Trophoblast cell (in vitro differentiated cells and primary cell): ENCODE measurements around the gene GALNT18.

Source experiments
- DNase-seq, 2 donors: peaks; one replicate each; pipeline ENCODE4 v3.0.0-alpha.2; 2016
- H2AFZ ChIP-seq: 2 replicates; pipeline ENCODE4 v1.6.1; 2013; ENCODE audit warnings: low read length, moderate library complexity, mild to moderate bottlenecking; ENCODE audit not compliant: insufficient read depth, poor library complexity
- H2AK5ac ChIP-seq: 2 replicates; pipeline ENCODE4 v1.6.1; 2013; ENCODE audit warnings: mild to moderate bottlenecking, low read length
- H2BK120ac ChIP-seq: 2 replicates; pipeline ENCODE4 v1.6.1; 2013; ENCODE audit warnings: low read length, mild to moderate bottlenecking, moderate library complexity; ENCODE audit not compliant: insufficient read depth, poor library complexity
- H2BK12ac ChIP-seq: 2 replicates; pipeline ENCODE4 v1.6.1; 2013; ENCODE audit warnings: mild to moderate bottlenecking, low read length, moderate library complexity
- H2BK5ac ChIP-seq: 2 replicates; pipeline ENCODE4 v1.6.1; 2013; ENCODE audit warnings: low read length, low read depth, moderate library complexity, mild to moderate bottlenecking; ENCODE audit not compliant: poor library complexity
- H3K14ac ChIP-seq: 2 replicates; pipeline ENCODE4 v1.6.1; 2013; ENCODE audit warnings: mild to moderate bottlenecking, low read length
- H3K18ac ChIP-seq: 2 replicates; pipeline ENCODE4 v1.6.1; 2013; ENCODE audit warnings: mild to moderate bottlenecking, low read length
- H3K23ac ChIP-seq: 2 replicates; pipeline ENCODE4 v1.6.1; 2013; ENCODE audit warnings: low read length
- H3K27ac ChIP-seq: 2 replicates; pipeline ENCODE4 v1.5.1; 2013; ENCODE audit warnings: low read depth, mild to moderate bottlenecking, inconsistent platforms, low read length, moderate library complexity
- H3K27me3 ChIP-seq: 2 replicates; pipeline ENCODE4 v1.6.1; 2013; ENCODE audit warnings: inconsistent platforms, mild to moderate bottlenecking, low read length, moderate library complexity; ENCODE audit not compliant: insufficient read depth
- H3K36me3 ChIP-seq, 2 experiments: 1 replicate in 1 of 2; 2 replicates in 1 of 2; pipeline ENCODE4 v1.6.1; 2013; ENCODE audit warnings: low read length in 2 of 2, mild to moderate bottlenecking in 2 of 2, moderate library complexity in 1 of 2; ENCODE audit not compliant: insufficient read depth in 2 of 2, control insufficient read depth in 1 of 2
- H3K4ac ChIP-seq: 2 replicates; pipeline ENCODE4 v1.6.1; 2013; ENCODE audit warnings: low read depth, mild to moderate bottlenecking, low read length, moderate library complexity
- H3K4me1 ChIP-seq, 2 experiments: 1 replicate in 1 of 2; 2 replicates in 1 of 2; pipeline ENCODE4 v1.6.1; 2013; ENCODE audit warnings: low read length in 2 of 2, mild to moderate bottlenecking in 2 of 2, moderate library complexity in 1 of 2; ENCODE audit not compliant: insufficient read depth in 2 of 2, control insufficient read depth in 1 of 2
- H3K4me2 ChIP-seq: 2 replicates; pipeline ENCODE4 v1.6.1; 2013; ENCODE audit warnings: inconsistent platforms, mild to moderate bottlenecking, low read length, moderate library complexity
- H3K4me3 ChIP-seq: 2 replicates; pipeline ENCODE4 v1.5.1; 2013; ENCODE audit warnings: mild to moderate bottlenecking, low read depth, low read length, inconsistent platforms
- H3K79me1 ChIP-seq: one replicate; pipeline ENCODE4 v1.6.1; 2013; ENCODE audit warnings: low read length
- H3K79me2 ChIP-seq: 2 replicates; pipeline ENCODE4 v1.6.1; 2013; ENCODE audit warnings: low read length, mild to moderate bottlenecking; ENCODE audit not compliant: control insufficient read depth, insufficient read depth, poor library complexity
- H3K9ac ChIP-seq: 2 replicates; pipeline ENCODE4 v1.6.1; 2013; ENCODE audit warnings: mild to moderate bottlenecking, low read length
- H3K9me3 ChIP-seq: 2 replicates; pipeline ENCODE4 v1.6.1; 2013; ENCODE audit warnings: low read depth, mild to moderate bottlenecking, control low read depth, inconsistent platforms, low read length; ENCODE audit not compliant: insufficient read depth
- H4K12ac ChIP-seq: 2 replicates; pipeline ENCODE4 v1.6.1; 2013; ENCODE audit warnings: low read depth, mild to moderate bottlenecking, low read length, moderate library complexity
- H4K8ac ChIP-seq: 2 replicates; pipeline ENCODE4 v1.6.1; 2013; ENCODE audit warnings: low read depth, mild to moderate bottlenecking, low read length, moderate library complexity
- H4K91ac ChIP-seq: one replicate; pipeline ENCODE4 v1.6.1; 2013; ENCODE audit warnings: low read depth, mild to moderate bottlenecking, low read length, moderate library complexity
- WGBS: extraction: QIAGEN DNeasy Blood & Tissue Kit; methylation state at CpG from one replicate; pipeline ENCODE4 v1.1.7; 2013; ENCODE audit warnings: missing lambda C conversion rate; ENCODE audit not compliant: insufficient read length, insufficient coverage; ENCODE audit errors: extremely low coverage; 5-methylcytosine and 5-hydroxymethylcytosine counted together

Gene GALNT18

GRCh38 chr11:11407763-11408084 is 214.1 kb downstream of the GALNT18 start:
- no peak overlapping the region for H4K12ac ChIP-seq

DNA sequence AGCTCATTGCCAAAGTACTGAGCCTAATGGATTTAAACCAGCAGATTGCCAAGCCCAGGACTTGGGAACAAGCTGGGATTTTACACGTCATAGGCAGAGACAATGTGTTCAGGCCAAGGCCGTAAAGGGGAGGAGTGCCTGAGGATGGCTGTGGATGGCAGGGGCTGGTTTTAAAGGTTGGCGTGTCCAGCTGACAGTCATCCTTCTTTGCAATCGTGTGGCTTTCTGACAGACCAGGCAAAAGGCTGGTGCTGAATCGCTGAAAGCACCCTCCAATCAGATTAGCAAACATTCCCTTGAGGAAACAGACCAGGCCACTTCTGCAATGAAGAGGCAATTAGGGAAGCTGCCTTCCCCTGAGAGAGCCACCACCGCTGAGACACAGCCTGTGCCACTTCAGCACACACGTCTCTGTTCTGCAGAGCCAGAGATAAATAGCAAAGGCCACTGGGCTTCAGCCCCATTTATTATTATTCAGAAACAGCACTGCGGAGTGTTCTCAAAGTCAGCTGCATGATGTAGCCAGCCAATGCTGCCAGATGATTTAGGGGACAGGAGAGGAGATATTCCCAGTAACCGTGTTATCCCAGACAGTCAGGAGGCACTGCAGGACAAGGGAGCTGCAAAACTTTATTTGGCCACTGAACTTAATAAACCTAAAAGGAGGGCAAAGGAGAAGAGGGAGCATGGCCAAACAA is 214.6 kb downstream of the GALNT18 start:
- no peak overlapping the region for H4K12ac ChIP-seq
- no CpG with 5 or more reads among the region's 9 CpGs for WGBS
- no peaks in the 10 kb centered on the region for H3K27me3 ChIP-seq
- H3K4me1 ChIP-seq: peaks cover 46 to 47% of the 10 kb centered on the region in 2 experiments
- H3K4ac ChIP-seq: no peak overlapping the region
- peaks cover 4% of the 10 kb centered on the region for H3K79me1 ChIP-seq
- no peak overlapping the region for H2BK5ac ChIP-seq
- no peak overlapping the region for H2BK120ac ChIP-seq
- no peaks in the 10 kb centered on the region for H3K36me3 ChIP-seq
- H3K9me3 ChIP-seq: no peaks in the 10 kb centered on the region
- no peak overlapping the region for H3K4me3 ChIP-seq
- no peak overlapping the region for H3K27ac ChIP-seq
- H4K91ac ChIP-seq: no peak overlapping the region
- H3K14ac ChIP-seq: no peak overlapping the region
- no peak overlapping the region for H3K18ac ChIP-seq
- no peaks in the 10 kb centered on the region for H3K79me2 ChIP-seq
- H3K23ac ChIP-seq: no peak overlapping the region
- no peak for DNase-seq
- H2AK5ac ChIP-seq: no peak overlapping the region
- no peak overlapping the region for H4K8ac ChIP-seq
- H3K9ac ChIP-seq: no peak overlapping the region
- H2BK12ac ChIP-seq: no peak overlapping the region
- H3K4me2 ChIP-seq: no peak overlapping the region
- no peak overlapping the region for H2AFZ ChIP-seq

More at GRCh38 chr11:11407763-11408084, 214.1 kb downstream of the GALNT18 start:
- Histone ChIP-seq H3K4ac (no peak overlapping the region), H3K18ac (no peak overlapping the region), H2BK120ac (no peak overlapping the region), H3K36me3 (no peaks in the 10 kb centered on the region), H4K8ac (no peak overlapping the region), H3K4me2 (no peak overlapping the region), H3K14ac (no peak overlapping the region), H3K27ac (no peak overlapping the region), H3K23ac (no peak overlapping the region), H2BK5ac (no peak overlapping the region), H4K91ac (no peak overlapping the region), H3K9me3 (no peaks in the 10 kb centered on the region), H3K4me1 (peaks cover 46 to 47% of the 10 kb centered on the region in 2 experiments), H2AFZ (no peak overlapping the region), H2AK5ac (no peak overlapping the region), H3K79me1 (peaks cover 4% of the 10 kb centered on the region), H3K27me3 (no peaks in the 10 kb centered on the region), H2BK12ac (no peak overlapping the region), H3K79me2 (no peaks in the 10 kb centered on the region), H3K4me3 (no peak overlapping the region), H3K9ac (no peak overlapping the region)
- WGBS: no CpG with 5 or more reads among the region's 5 CpGs
- DNase-seq: no peak

DNA sequence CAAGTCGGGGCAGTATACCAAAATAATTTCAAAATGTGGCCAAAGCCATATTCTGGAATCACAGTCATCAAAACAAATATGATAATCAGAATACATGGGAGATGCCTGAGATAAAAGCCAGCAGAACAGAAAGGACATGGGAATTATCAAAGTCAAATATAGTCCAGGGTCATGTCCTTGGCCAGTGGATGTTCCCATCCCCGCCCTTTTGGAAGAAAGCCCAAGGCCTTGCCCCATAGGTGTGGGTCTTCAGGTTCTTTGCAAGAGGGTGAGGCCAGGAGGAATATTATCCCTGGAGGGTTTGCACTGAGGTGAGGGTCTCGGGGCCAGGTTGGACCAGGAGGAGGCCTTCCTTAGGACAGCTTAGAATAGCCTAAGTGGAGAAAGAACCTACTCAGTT is 215.2 kb downstream of the GALNT18 start:
- H3K23ac ChIP-seq: no peak overlapping the region
- no peak overlapping the region for H2AK5ac ChIP-seq
- no peak overlapping the region for H3K27ac ChIP-seq
- H3K4me3 ChIP-seq: no peak overlapping the region
- no peak overlapping the region for H3K4me2 ChIP-seq
- no peak overlapping the region for H4K91ac ChIP-seq
- no peak overlapping the region for H3K4ac ChIP-seq
- peak overlapping the region; percentile 42 for H2BK12ac ChIP-seq
- H4K8ac ChIP-seq: no peak overlapping the region
- no peak overlapping the region for H2BK120ac ChIP-seq
- peaks cover 46 to 47% of the 10 kb centered on the region in 2 experiments for H3K4me1 ChIP-seq
- DNase-seq: no peak
- peaks cover 4% of the 10 kb centered on the region for H3K79me1 ChIP-seq
- H3K9ac ChIP-seq: no peak overlapping the region
- no peaks in the 10 kb centered on the region for H3K27me3 ChIP-seq
- H3K36me3 ChIP-seq: no peaks in the 10 kb centered on the region
- no CpG with 5 or more reads among the region's 3 CpGs for WGBS
- H2AFZ ChIP-seq: no peak overlapping the region
- H3K18ac ChIP-seq: peak overlapping the region; percentile 21
- H4K12ac ChIP-seq: no peak overlapping the region
- H3K79me2 ChIP-seq: no peaks in the 10 kb centered on the region
- no peak overlapping the region for H3K14ac ChIP-seq
- peak overlapping the region; percentile 13 for H2BK5ac ChIP-seq
- H3K9me3 ChIP-seq: no peaks in the 10 kb centered on the region

DNA sequence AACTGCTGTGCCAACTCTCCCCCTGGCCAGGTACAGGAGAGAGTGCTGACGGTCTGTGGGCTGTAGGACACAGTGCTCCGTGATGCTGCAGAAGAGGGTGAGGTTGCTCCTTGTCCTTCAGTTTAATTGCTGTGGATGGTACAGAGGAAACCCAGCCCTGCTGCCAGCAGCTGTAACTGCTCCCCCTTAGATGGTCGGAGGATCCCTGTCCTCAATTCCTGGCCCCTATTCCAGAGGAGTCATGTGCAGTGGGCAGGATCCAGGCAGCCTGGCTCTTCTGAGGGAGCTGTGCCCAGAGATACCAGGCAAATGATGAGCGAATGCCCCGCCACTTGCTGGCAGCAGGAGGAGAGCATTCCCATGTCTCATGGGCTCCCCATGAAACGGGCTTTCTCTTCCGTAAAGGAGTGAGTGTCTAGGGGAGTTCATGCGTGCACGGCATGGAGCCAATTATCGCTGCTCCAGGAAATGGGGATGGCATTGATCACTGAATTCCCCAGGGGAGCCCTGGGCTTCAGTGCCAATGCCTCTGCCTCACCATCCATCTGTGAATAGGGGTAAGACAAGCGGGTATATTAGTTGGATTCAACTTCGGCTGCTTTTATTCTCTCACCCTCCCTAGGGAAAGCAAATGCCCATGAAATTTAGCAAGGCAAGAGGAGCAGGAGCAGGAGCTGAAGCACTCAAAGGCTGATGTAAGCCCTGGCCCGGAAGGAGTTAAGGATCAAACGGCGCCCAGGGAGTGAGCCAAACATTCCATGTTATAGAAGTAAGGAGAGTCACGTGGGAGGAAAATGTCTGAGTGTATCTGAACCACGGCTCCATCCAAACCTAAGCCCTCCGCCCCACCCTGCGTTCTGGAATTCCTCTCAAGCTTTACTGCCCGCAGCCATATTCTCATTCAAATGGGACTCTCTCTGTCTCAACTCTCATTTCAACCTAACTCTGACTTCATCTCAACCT is 217.8 kb downstream of the GALNT18 start:
- no peak overlapping the region for H4K12ac ChIP-seq
- peak overlapping the region; percentile 30 for H4K91ac ChIP-seq
- H3K18ac ChIP-seq: no peak overlapping the region
- no peaks in the 10 kb centered on the region for H3K36me3 ChIP-seq
- peak; percentile 25 to 51 for DNase-seq
- WGBS: no CpG with 5 or more reads among the region's 20 CpGs
- H2BK120ac ChIP-seq: peak overlapping the region; percentile 14
- no peak overlapping the region for H3K27ac ChIP-seq
- H2AFZ ChIP-seq: peak overlapping the region; percentile 10
- no peak overlapping the region for H3K4me3 ChIP-seq
- no peak overlapping the region for H3K4me2 ChIP-seq
- H3K79me2 ChIP-seq: no peaks in the 10 kb centered on the region
- no peak overlapping the region for H2BK5ac ChIP-seq
- peaks cover 30 to 35% of the 10 kb centered on the region in 2 experiments for H3K4me1 ChIP-seq
- no peaks in the 10 kb centered on the region for H3K9me3 ChIP-seq
- H3K14ac ChIP-seq: peak overlapping the region; percentile 33
- peak overlapping the region; percentile 4 for H4K8ac ChIP-seq
- no peak overlapping the region for H3K4ac ChIP-seq
- H2AK5ac ChIP-seq: no peak overlapping the region
- H3K27me3 ChIP-seq: no peaks in the 10 kb centered on the region
- H2BK12ac ChIP-seq: peak overlapping the region; percentile 19
- H3K23ac ChIP-seq: no peak overlapping the region
- H3K79me1 ChIP-seq: peaks cover 4% of the 10 kb centered on the region
- no peak overlapping the region for H3K9ac ChIP-seq
